ENCODE measurements around the gene PPP1CA.

The PPP1CA gene

DNA sequence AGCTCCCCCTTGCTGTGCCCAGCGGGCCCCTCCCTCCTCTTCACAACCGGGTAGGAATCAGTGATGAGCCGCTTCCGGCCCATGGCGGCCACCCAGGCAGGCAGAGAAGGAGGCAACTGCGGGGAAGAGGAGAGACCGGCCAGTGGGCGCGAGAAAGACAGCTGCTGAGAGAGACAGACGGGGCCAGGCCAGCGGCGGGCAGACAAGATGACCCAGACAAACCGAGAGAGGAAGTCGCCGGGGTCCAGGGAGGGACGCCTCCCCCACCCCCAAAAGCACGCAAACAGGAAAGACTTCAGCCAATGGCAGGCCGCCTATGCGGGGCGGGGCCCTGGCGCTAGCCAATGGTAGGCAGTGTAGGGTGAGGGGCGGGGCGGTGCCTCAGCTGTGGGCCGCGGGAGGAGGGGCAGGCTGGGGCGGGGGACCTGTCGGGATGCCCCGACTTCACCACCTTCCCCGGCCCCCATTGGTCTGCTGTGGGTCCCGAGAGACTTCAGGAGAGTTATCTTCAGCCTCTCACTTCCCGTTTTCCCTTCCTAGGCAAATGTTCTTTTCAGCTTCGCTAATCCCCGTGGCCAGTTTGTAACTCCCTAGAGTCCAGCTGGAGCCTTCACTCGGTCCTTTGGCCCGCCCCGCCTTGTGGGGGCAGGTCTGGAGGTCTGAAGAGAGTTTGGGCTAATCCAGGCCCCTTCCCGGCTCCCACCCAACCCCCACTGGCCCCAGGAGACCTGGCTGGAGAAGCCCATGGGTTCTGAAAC lies 48.2 kb downstream of the PPP1CA start, which contains the start of gene POLD4:
POLD4 (minus strand) TSS at position 230 of the 758 bp plus-strand sequence; CDS start at position 83, 147 bp downstream.
- H3K27me3 Mint-ChIP-seq, result peaks cover 11% of the 10 kb centered on the region
- DNase-seq, result peak; percentile 98
- peaks cover 9% of the 10 kb centered on the region for H3K36me3 Mint-ChIP-seq
- H3K9me3 Mint-ChIP-seq, result no peaks in the 10 kb centered on the region
- H3K27ac Mint-ChIP-seq, result peak within 1 kb of the TSS; percentile 99
- H3K4me1 Mint-ChIP-seq, result peaks cover 51% of the 10 kb centered on the region
- H3K4me3 Mint-ChIP-seq, result peak within 1 kb of the TSS; percentile 95
- CTCF ChIA-PET, result interaction anchor here (1.0 to 11.4 kb wide), 12 partner anchors 7 to 152 kb away, joined by 3 to 564 read pairs (median 5); partner anchors contain the start of genes CLCF1, PITPNM1, PPP1CA and RAD9A

DNA sequence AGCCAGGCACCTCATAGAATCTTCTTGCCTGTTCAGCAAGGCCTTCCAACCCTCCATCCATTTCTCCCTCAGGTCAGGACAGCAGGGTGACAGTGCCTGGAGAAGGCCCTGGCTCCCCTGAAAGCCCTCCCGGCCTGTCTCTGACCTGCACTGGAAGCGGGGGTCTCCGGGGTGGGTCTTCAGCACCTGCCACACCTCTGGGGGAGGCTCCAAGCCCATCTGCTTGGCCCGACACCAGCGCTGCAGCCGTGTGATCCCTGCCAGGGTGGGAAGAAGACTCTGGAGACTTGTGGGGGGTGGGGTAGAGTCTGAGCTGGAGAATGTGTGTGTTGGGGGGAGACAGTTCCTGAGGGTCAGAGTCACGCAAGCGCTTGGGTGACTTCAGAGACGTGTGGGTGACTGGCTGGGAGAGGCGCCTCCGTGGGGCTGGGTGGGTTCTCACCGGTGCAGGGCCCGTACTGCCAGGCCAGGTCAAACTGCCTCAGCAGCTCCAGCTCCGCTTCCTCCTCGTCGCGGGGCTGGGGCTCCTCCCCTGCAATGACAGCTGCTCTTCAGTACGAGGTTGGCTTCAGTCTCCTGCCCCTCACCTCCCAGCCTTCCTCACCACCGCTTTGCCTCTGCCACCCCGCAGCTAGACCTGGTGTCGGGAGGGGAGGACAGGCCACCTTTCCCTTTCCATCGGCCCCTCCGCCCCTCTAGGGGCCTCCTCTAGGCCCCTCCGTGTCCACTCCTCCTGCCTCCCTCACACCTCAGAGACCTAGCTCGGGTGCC lies 48.9 kb downstream of the PPP1CA start:
- DNase-seq, result no peak
- Mint-ChIP-seq H3K27ac (peak overlapping the region; percentile 99), H3K4me3 (peak overlapping the region; percentile 95), H3K36me3 (peaks cover 9% of the 10 kb centered on the region), H3K4me1 (peaks cover 53% of the 10 kb centered on the region), H3K9me3 (no peaks in the 10 kb centered on the region), H3K27me3 (peaks cover 4% of the 10 kb centered on the region)
- CTCF ChIA-PET, result interaction anchor here (0.9 to 11.4 kb wide), 14 partner anchors 7 to 154 kb away, joined by 3 to 564 read pairs (median 4); partner anchors contain the start of genes CLCF1, PPP1CA and RAD9A

DNA sequence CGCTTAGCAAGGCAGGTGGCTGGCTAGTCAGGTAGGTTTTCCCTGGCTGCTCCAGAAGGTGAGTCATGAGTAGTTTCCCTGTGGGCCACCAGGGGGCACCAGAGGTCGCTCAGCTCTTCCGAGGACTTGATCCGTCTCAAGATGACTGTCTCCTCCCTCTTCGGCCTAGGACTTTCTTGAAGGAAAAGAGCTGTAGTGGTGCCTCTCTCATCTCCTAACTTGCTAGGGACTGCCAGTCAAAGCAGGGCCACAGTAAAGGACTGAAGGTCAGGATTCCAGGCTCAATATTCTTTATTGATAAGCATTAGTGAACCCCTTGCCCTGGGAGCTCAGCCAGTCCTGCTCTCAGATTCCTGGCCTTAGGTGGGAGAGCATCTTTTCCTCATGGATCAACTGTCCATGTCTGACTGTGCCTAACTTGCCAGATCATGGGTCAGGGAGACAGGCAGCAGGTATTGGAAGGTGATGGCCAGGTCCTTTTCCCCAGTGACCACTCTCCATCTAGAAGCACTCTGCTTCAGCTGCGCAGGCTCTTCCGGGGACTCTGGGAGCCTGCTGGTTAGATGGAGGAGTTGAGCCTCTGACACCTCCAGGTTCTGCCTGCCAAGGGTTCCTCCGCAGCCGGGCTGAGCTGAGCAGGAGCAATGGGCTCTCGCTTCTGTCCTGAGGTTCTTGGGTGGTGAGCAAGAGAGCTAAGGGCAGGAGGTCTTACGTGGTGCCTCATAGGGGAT lies 50.2 kb downstream of the PPP1CA start:
- CTCF ChIA-PET, result interaction anchor here (0.6 to 11.4 kb wide), 29 partner anchors 8 to 308 kb away, joined by 3 to 564 read pairs (median 4); partner anchors contain the start of genes CLCF1, NUDT8, PPP1CA and RAD9A
- Mint-ChIP-seq H3K27me3 (no peaks in the 10 kb centered on the region), H3K27ac (peak overlapping the region; percentile 99), H3K4me3 (peak overlapping the region; percentile 67), H3K9me3 (no peaks in the 10 kb centered on the region), H3K4me1 (peaks cover 46% of the 10 kb centered on the region), H3K36me3 (peaks cover 9% of the 10 kb centered on the region)
- peak; percentile 72 for DNase-seq

DNA sequence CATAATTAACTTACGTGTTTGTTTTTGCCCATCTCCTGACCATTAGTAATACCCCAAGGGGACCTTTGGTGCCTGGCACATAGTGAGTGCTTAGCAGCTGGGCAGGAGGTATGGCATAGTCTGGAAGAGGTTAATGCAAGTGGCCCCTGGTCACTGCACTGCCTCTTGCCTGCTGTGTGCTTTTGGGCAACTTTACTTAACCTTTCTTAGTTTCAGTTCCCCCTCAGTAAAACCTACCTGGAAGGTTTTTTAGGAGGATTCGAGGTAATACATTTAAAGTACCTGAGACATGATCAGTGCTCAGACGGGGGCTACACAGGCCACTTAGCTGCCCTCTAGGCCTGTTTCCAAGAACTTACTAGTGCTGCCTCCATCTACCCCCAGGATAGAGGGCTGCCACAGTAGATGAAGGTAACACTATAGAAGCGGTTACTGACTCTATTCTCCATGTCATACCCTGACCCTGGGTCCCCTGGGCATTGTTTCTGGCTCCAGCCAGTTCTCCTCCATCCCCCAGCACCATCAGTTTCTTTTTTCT lies 51.7 kb downstream of the PPP1CA start:
- DNase-seq, result no peak
- H3K9me3 Mint-ChIP-seq, result no peaks in the 10 kb centered on the region
- no peaks in the 10 kb centered on the region for H3K27me3 Mint-ChIP-seq
- H3K4me3 Mint-ChIP-seq, result no peak overlapping the region
- peaks cover 54% of the 10 kb centered on the region for H3K4me1 Mint-ChIP-seq
- H3K36me3 Mint-ChIP-seq, result peaks cover 9% of the 10 kb centered on the region
- CTCF ChIA-PET, result interaction anchor here (0.9 to 11.4 kb wide), 5 partner anchors 8 to 111 kb away, joined by 3 to 564 read pairs (median 3); partner anchors contain the start of genes CLCF1 and RAD9A
- H3K27ac Mint-ChIP-seq, result peak overlapping the region; percentile 17

GRCh38 chr11:67349457-67349856 lies 52.2 kb downstream of the PPP1CA start:
- H3K4me1 Mint-ChIP-seq, result peaks cover 54% of the 10 kb centered on the region

GRCh38 chr11:67349036-67349435 lies 52.6 kb downstream of the PPP1CA start:
- CTCF ChIA-PET, result interaction anchor here (1.1 to 11.4 kb wide), 3 partner anchors 32 to 157 kb away, joined by 3 to 564 read pairs (median 3); partner anchors contain the start of genes CLCF1, PITPNM1 and RAD9A
- H3K4me3 Mint-ChIP-seq, result no peak overlapping the region

More at GRCh38 chr11:67349457-67349856, 52.2 kb downstream of the PPP1CA start:
- Mint-ChIP-seq H3K36me3 (peaks cover 9% of the 10 kb centered on the region), H3K9me3 (no peaks in the 10 kb centered on the region), H3K4me3 (no peak overlapping the region), H3K27ac (peak overlapping the region; percentile 17), H3K27me3 (no peaks in the 10 kb centered on the region)
- no peak for DNase-seq
- CTCF ChIA-PET, result interaction anchor here (0.9 to 11.4 kb wide), 4 partner anchors 31 to 156 kb away, joined by 3 to 564 read pairs (median 3); partner anchors contain the start of genes CLCF1, PITPNM1 and RAD9A

More at GRCh38 chr11:67349036-67349435, 52.6 kb downstream of the PPP1CA start:
- no peak overlapping the region for H3K27ac Mint-ChIP-seq
- H3K4me1 Mint-ChIP-seq, result peaks cover 54% of the 10 kb centered on the region
- peaks cover 9% of the 10 kb centered on the region for H3K36me3 Mint-ChIP-seq
- DNase-seq, result no peak
- H3K9me3 Mint-ChIP-seq, result no peaks in the 10 kb centered on the region
- H3K27me3 Mint-ChIP-seq, result no peaks in the 10 kb centered on the region

Data from activated naive CD4-positive, alpha-beta T cell treated with anti-CD3 and anti-CD28 coated beads, Interleukin-2, amount 10 ng/mL, durations not matched to agents 7 days and 5 days (primary cell).